ENCODE measurements around the gene CYB5A. TPM values are rescaled to one million over a fixed set of nuclear protein-coding genes. Genes with fewer than 3 reads are reported as not detected.

Gene CYB5A

DNA sequence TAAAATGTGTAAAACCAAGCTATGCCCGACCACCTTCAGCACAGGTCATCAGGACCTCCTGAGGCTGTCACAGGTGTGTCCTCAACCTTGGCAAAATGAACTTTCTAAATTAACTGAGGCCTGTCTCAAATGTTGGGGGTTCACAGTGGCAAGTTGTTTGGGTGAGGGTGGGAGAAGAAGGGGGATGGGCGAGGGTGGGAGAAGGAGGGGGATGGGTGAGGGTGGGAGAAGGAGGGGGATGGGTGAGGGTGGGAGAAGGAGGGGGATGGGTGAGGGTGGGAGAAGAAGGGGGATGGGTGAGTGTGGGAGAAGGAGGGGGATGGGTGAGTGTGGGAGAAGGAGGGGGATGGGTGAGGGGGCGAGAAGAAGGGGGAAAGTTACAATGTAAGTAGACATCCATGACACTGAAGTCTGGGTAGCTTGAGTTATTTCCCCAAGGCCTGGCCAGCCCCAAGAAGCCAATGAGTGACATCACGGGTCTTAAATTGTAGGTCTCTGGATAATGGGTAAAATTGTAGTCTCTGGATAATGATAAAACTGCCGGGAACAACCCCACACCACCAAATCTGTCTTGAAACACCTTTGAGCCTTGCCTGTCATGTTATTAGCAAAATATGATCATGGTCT is 87.1 kb downstream of the CYB5A start:
- Histone ChIP-seq H4K8ac (ENCODE audit: low read length) (no peak overlapping the region), H3K4me1 (ENCODE audit: control insufficient read depth, insufficient read depth, low read depth, low read length) (no peaks in the 10 kb centered on the region), H3K27me3 (ENCODE audit: control insufficient read depth in 1 of 2, insufficient read depth in 1 of 2, low read length in 2 of 2) (peaks cover 5 to 9% of the 10 kb centered on the region in 2 experiments), H2BK5ac (ENCODE audit: low read depth, low read length, poor library complexity, severe bottlenecking) (no peak overlapping the region), H3K4ac (ENCODE audit: low read depth in 1 of 2, low read length in 2 of 2) (no peak overlapping the region), H3K4me2 (ENCODE audit: low read length, poor library complexity, severe bottlenecking) (no peak overlapping the region), H2BK12ac (ENCODE audit: low read length in 2 of 2) (no peak overlapping the region), H3K23ac (ENCODE audit: low read length in 2 of 2) (no peak overlapping the region), H3K9ac (ENCODE audit: low read length) (no peak overlapping the region), H3K9me3 (ENCODE audit: control insufficient read depth, low read length) (no peaks in the 10 kb centered on the region), H2BK15ac (ENCODE audit: low read depth, poor library complexity, severe bottlenecking) (no peak overlapping the region), H4K91ac (ENCODE audit: low read length) (no peak overlapping the region), H3K4me3 (ENCODE audit: insufficient read depth in 1 of 2, low read depth in 1 of 2, low read length in 2 of 2) (no peak overlapping the region), H3K79me1 (replicated peaks; ENCODE audit: low read length, poor library complexity, severe bottlenecking) (no peaks in the 10 kb centered on the region), H3K18ac (ENCODE audit: low read depth in 1 of 2, low read length in 2 of 2) (no peak overlapping the region), H2AK5ac (ENCODE audit: low read length, severe bottlenecking) (no peak overlapping the region), H3K14ac (ENCODE audit: low read length in 2 of 2) (no peak overlapping the region), H3K36me3 (ENCODE audit: control insufficient read depth in 1 of 2, insufficient read depth in 2 of 2, low read depth in 1 of 2, low read length in 2 of 2) (no peaks in the 10 kb centered on the region), H2AFZ (ENCODE audit: low read depth, low read length) (no peak overlapping the region), H3K27ac (ENCODE audit: low read length, poor library complexity, severe bottlenecking) (no peak overlapping the region), H2BK120ac (ENCODE audit: low read depth, low read length) (no peak overlapping the region)
- DNase-seq, result peak; percentile 15
- WGBS, result 76% methylated on average over 4 of the region's 5 CpGs

DNA sequence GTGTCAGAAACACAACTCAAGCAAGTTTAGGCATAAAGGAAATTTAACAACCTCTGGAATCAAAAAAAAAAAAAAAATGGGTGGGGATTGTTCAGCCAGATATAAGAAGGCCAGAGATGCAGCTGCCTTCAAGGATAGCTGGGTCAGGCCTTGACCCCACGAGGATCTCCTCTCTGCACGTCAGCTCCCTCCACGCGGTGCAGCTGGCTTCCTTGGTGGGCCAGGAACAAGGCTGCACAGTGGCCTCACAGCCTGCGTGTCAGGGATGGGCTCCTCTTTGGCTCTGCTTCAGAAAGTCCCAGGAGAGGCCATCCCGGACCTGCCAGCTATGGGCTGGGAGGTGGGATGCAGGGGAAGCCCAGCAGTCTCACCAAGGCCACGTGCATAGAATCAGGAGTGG is 88.0 kb downstream of the CYB5A start:
- no peak overlapping the region for H3K14ac ChIP-seq (ENCODE audit: low read length in 2 of 2)
- peaks cover 5 to 9% of the 10 kb centered on the region in 2 experiments for H3K27me3 ChIP-seq (ENCODE audit: control insufficient read depth in 1 of 2, insufficient read depth in 1 of 2, low read length in 2 of 2)
- H2BK15ac ChIP-seq (ENCODE audit: low read depth, poor library complexity, severe bottlenecking), result no peak overlapping the region
- H4K8ac ChIP-seq (ENCODE audit: low read length), result no peak overlapping the region
- H2AFZ ChIP-seq (ENCODE audit: low read depth, low read length), result no peak overlapping the region
- no peak overlapping the region for H3K18ac ChIP-seq (ENCODE audit: low read depth in 1 of 2, low read length in 2 of 2)
- no peak overlapping the region for H2BK12ac ChIP-seq (ENCODE audit: low read length in 2 of 2)
- no peaks in the 10 kb centered on the region for H3K4me1 ChIP-seq (ENCODE audit: control insufficient read depth, insufficient read depth, low read depth, low read length)
- DNase-seq, result no peak
- H3K36me3 ChIP-seq (ENCODE audit: control insufficient read depth in 1 of 2, insufficient read depth in 2 of 2, low read depth in 1 of 2, low read length in 2 of 2), result no peaks in the 10 kb centered on the region
- 69% methylated on average over 7 of the region's 7 CpGs for WGBS
- H3K23ac ChIP-seq (ENCODE audit: low read length in 2 of 2), result no peak overlapping the region
- no peak overlapping the region for H2BK5ac ChIP-seq (ENCODE audit: low read depth, low read length, poor library complexity, severe bottlenecking)
- no peak overlapping the region for H4K91ac ChIP-seq (ENCODE audit: low read length)
- H3K9me3 ChIP-seq (ENCODE audit: control insufficient read depth, low read length), result no peaks in the 10 kb centered on the region
- no peak overlapping the region for H3K4me2 ChIP-seq (ENCODE audit: low read length, poor library complexity, severe bottlenecking)
- no peak overlapping the region for H2AK5ac ChIP-seq (ENCODE audit: low read length, severe bottlenecking)
- H2BK120ac ChIP-seq (ENCODE audit: low read depth, low read length), result no peak overlapping the region
- H3K79me1 ChIP-seq (replicated peaks; ENCODE audit: low read length, poor library complexity, severe bottlenecking), result no peaks in the 10 kb centered on the region
- no peak overlapping the region for H3K4ac ChIP-seq (ENCODE audit: low read depth in 1 of 2, low read length in 2 of 2)
- H3K9ac ChIP-seq (ENCODE audit: low read length), result no peak overlapping the region
- H3K27ac ChIP-seq (ENCODE audit: low read length, poor library complexity, severe bottlenecking), result no peak overlapping the region
- H3K4me3 ChIP-seq (ENCODE audit: insufficient read depth in 1 of 2, low read depth in 1 of 2, low read length in 2 of 2), result no peak overlapping the region

Small RNA genes within 50 kb of the gene (small RNA-seq; reads per million reads assigned to genes)
- not detected for gene RN7SL551P (ENCODE audit: low read depth)
